Duodenal mucosa (tissue), 2 donors: Measurements from ENCODE around the gene DPP7.

Source experiments
- H3K27ac ChIP-seq: one replicate; pipeline ENCODE4 v1.7.0; 2013; ENCODE audit warnings: low read depth, low read length
- H3K27me3 ChIP-seq, 2 donors: one replicate each; pipeline ENCODE4 v1.7.0; 2013; ENCODE audit warnings: low read length in 2 of 2, control low read depth in 1 of 2; ENCODE audit not compliant: insufficient read depth in 2 of 2, control insufficient read depth in 1 of 2
- H3K36me3 ChIP-seq, 2 donors: one replicate each; pipeline ENCODE4 v1.7.0; 2013; ENCODE audit warnings: low read length in 2 of 2, control low read depth in 1 of 2; ENCODE audit not compliant: insufficient read depth in 2 of 2, control insufficient read depth in 1 of 2
- H3K4me1 ChIP-seq, 2 donors: one replicate each; pipeline ENCODE4 v1.7.0; 2013; ENCODE audit warnings: low read length in 2 of 2, control low read depth in 1 of 2; ENCODE audit not compliant: insufficient read depth in 2 of 2, control insufficient read depth in 1 of 2
- H3K4me3 ChIP-seq, 2 donors: one replicate each; pipeline ENCODE4 v1.7.0; 2013; ENCODE audit warnings: low read length in 2 of 2, low read depth in 1 of 2
- H3K9ac ChIP-seq, 2 donors: one replicate each; pipeline ENCODE4 v1.7.0; 2013; ENCODE audit warnings: low read length in 2 of 2, low read depth in 1 of 2
- H3K9me3 ChIP-seq, 2 donors: one replicate each; pipeline ENCODE4 v1.7.0; 2013; ENCODE audit warnings: low read length in 2 of 2, control low read depth in 1 of 2; ENCODE audit not compliant: control insufficient read depth in 1 of 2

DPP7 gene

DNA sequence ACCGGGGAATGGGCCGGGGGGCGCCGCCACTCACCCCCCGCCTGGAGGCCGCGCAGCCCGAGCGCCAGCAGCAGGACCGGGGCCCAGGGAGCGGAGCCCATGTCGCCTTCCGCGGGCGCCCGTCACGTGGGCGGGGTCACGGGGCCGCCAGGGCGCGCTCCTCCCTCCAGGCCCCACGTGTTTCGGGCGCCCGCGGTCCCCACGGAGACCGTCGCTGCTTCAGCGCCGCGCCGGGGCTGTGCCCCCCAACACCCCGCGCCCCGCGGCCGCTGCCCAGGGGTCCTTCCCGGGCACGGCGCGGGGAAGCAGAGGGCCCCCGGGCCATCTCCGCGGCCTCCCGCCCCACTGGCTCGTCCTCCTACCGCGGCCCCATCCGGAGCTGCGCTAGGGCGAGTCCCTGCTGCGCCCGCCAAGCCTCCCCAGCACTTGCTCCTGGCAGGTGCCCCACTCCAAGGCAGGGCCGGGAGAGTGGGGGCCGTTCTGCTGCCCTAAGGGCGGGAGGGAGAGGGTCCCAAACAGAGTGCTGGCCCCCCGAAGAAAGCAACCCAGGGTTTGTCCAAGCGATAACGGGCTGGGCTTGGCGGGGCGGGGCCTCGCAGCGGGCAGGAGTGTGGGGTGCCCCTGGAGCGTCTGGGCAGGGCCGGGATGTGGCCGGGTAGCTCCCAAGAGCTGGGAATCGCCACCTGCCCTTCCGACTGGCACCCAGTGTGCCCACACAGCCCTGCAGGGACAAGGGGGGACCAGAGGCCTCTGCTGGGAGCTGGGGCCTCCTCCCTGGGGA, at the start of gene DPP7:
Gene DPP7 (minus strand): TSS at position 121 of the 781 bp plus-strand sequence. CDS start 20 bp downstream, at position 101.
- H3K9ac ChIP-seq, result no peak within 1 kb of the TSS
- H3K4me1 ChIP-seq, result peaks cover 0 to 7% of the 10 kb centered on the region in 2 donors
- H3K4me3 ChIP-seq, result peak within 1 kb of the TSS; percentile 44 to 55
- H3K9me3 ChIP-seq, result no peaks in the 10 kb centered on the region
- H3K27me3 ChIP-seq, result peaks cover 13 to 26% of the 10 kb centered on the region in 2 donors
- H3K27ac ChIP-seq, result no peak within 1 kb of the TSS
- peaks cover 0 to 18% of the 10 kb centered on the region in 2 donors for H3K36me3 ChIP-seq

DNA sequence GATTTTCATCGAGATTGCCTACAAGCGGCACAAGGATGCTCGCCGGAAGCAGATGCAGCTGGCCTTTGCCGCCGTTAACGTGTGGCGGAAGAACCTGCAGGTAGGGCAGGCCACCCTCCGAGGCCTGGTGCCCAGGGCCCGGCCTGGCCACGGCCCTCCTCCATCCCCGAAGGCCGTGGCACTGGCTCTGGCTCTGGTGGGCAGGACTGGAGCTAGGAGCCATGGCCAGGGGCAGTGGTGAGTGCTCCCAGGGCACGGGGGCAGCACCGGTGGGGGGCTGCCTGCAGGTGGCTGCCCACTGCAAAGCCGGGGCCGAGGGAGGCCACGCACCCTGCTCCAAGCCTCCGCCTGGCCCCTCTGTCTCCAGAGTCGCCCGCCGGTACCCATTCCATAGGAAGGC, 49.3 kb upstream of the DPP7 start:
- Histone ChIP-seq H3K4me3 (no peak overlapping the region), H3K27ac (no peak overlapping the region), H3K36me3 (no peaks in the 10 kb centered on the region), H3K4me1 (peaks cover 0 to 10% of the 10 kb centered on the region in 2 donors), H3K9ac (no peak overlapping the region), H3K9me3 (no peaks in the 10 kb centered on the region), H3K27me3 (peaks cover 26 to 38% of the 10 kb centered on the region in 2 donors)

DNA sequence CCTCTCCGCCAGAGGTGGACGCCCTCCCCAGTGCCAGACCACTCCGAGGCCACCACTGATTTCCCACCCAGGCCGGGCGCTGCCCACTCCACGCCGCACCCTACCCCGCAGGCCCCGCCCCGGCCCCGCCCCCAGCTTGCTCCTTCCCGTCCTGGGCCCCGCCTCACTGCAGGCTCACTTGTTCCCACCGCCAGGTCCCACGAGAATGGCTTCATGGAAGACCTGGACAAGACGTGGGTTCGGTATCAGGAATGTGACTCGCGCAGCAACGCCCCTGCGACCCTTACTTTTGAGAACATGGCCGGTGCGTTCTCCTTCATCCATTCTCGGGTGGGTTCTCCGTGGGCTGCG, 48.8 kb upstream of the DPP7 start:
- H3K27me3 ChIP-seq, result peaks cover 31 to 41% of the 10 kb centered on the region in 2 donors
- no peak overlapping the region for H3K4me3 ChIP-seq
- peaks cover 0 to 14% of the 10 kb centered on the region in 2 donors for H3K4me1 ChIP-seq
- H3K9me3 ChIP-seq, result no peaks in the 10 kb centered on the region
- no peak overlapping the region for H3K27ac ChIP-seq
- no peak overlapping the region for H3K9ac ChIP-seq
- H3K36me3 ChIP-seq, result no peaks in the 10 kb centered on the region

DNA sequence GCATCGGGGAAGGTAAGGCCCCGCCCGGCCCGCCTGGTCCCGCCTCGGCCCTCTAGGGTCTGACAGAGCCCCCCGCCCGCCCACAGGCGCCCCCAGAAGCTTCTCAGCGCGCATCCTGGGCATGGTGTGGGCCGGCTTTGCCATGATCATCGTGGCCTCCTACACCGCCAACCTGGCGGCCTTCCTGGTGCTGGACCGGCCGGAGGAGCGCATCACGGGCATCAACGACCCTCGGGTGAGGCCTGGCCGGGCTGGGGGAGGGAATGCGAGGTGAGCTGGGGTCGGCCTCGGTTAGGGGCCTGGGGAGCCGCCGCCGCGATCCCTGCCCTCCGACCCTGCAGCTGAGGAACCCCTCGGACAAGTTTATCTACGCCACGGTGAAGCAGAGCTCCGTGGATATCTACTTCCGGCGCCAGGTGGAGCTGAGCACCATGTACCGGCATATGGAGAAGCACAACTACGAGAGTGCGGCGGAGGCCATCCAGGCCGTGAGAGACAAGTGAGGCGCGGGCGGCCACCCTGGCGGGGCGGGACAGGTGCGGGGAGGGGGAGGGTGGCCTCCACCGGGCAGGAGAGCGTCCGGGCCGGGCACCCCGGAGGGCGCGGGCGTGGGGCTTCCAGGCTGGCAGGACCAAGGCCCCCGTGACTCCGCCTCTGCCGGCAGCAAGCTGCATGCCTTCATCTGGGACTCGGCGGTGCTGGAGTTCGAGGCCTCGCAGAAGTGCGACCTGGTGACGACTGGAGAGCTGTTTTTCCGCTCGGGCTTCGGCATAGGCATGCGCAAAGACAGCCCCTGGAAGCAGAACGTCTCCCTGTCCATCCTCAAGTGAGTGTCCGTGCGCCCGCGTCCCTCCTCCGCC, 48.2 kb upstream of the DPP7 start:
- H3K36me3 ChIP-seq, result no peaks in the 10 kb centered on the region
- H3K27ac ChIP-seq, result no peak overlapping the region
- no peak overlapping the region for H3K4me3 ChIP-seq
- H3K27me3 ChIP-seq, result peaks cover 37 to 47% of the 10 kb centered on the region in 2 donors
- no peaks in the 10 kb centered on the region for H3K9me3 ChIP-seq
- peaks cover 0 to 15% of the 10 kb centered on the region in 2 donors for H3K4me1 ChIP-seq
- no peak overlapping the region for H3K9ac ChIP-seq

DNA sequence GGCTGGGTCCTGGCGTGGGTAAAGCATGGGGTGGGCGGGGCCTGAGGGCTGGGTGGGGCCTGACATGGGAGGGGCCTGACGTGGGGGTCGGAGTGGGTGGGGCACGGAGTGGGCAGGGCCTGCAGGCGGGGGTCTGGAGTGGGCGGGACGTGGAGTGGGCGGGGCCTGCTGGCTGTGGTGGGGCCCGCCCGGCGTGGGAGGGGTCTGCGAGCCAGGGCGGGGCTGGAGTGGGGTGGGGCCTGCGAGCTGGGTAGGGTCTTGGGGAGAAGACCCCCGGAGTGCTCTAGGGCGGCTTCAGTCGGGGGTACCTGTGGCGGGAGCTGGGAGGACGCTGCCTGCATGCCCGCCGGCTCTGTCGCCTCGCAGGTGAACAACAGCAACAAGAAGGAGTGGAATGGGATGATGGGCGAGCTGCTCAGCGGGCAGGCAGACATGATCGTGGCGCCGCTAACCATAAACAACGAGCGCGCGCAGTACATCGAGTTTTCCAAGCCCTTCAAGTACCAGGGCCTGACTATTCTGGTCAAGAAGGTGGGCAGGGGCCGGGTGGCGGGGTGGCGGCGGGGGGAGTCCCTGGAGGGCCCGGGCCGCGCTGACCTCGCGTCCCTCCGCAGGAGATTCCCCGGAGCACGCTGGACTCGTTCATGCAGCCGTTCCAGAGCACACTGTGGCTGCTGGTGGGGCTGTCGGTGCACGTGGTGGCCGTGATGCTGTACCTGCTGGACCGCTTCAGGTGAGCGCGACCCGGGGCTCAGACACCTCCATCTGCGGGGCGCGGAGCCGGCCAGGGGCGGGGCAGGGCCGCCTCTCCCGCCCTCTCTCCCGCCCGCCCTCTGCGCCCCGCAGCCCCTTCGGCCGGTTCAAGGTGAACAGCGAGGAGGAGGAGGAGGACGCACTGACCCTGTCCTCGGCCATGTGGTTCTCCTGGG, 47.3 kb upstream of the DPP7 start:
- Histone ChIP-seq H3K36me3 (no peaks in the 10 kb centered on the region), H3K27me3 (peaks cover 37 to 51% of the 10 kb centered on the region in 2 donors), H3K27ac (no peak overlapping the region), H3K9me3 (no peaks in the 10 kb centered on the region), H3K4me3 (no peak overlapping the region), H3K4me1 (peaks cover 0 to 19% of the 10 kb centered on the region in 2 donors), H3K9ac (no peak overlapping the region)

DNA sequence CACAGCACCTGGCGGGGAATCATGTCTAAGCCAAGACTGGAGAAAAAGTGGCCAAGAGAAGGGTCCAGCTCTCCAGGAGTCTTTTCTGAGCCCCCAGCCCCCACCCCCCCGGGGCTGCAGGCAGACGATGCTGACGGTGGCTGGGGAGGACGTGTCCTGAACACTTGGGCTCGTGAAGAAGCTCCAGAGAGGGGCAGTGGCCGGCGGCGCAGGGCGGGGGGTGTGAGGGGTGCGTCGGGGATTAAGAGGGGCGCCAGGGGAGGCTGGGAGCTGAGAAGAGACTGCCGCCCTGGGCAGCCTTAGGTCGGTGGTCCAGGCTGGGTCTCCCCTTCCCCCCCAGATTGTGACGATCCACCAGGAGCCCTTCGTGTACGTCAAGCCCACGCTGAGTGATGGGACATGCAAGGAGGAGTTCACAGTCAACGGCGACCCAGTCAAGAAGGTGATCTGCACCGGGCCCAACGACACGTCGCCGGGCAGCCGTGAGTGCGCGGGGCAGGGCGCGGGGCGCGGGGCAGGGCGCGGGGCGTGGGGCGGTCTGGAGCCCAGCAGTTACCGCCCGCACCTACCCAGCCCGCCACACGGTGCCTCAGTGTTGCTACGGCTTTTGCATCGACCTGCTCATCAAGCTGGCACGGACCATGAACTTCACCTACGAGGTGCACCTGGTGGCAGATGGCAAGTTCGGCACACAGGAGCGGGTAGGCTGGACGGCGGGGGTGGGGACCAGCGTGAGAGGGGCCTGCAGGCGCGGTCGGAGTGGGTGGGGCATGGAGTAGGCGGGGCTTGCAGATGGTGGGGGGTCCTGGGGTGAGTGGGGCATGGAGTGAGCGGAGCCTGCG, 46.4 kb upstream of the DPP7 start:
- Histone ChIP-seq H3K9me3 (no peaks in the 10 kb centered on the region), H3K27me3 (peaks cover 36 to 51% of the 10 kb centered on the region in 2 donors), H3K27ac (no peak overlapping the region), H3K36me3 (no peaks in the 10 kb centered on the region), H3K4me3 (no peak overlapping the region), H3K9ac (no peak overlapping the region), H3K4me1 (peaks cover 4 to 23% of the 10 kb centered on the region in 2 donors)

DNA sequence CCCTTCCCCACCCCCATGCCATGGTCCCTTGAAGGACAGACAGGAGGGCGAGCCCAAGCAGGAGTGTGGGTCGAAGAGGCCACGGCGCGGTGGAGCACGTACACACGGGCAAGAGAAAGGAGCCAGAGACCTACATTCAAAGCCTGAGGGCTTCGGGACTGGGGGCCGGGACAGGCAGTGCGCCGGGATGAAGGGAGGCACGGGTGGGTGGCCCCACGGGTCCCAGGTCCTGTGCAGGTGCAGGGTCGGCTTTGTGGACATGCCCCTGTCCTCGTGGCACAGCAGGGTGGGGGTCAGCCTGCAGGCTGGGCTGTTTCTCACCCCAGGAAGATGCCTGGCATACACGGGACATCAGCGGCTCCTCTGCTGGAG, 45.5 kb upstream of the DPP7 start:
- Histone ChIP-seq H3K36me3 (no peaks in the 10 kb centered on the region), H3K4me3 (no peak overlapping the region), H3K4me1 (peaks cover 4 to 23% of the 10 kb centered on the region in 2 donors), H3K27ac (no peak overlapping the region), H3K27me3 (peaks cover 37 to 50% of the 10 kb centered on the region in 2 donors), H3K9me3 (no peaks in the 10 kb centered on the region), H3K9ac (no peak overlapping the region)

DNA sequence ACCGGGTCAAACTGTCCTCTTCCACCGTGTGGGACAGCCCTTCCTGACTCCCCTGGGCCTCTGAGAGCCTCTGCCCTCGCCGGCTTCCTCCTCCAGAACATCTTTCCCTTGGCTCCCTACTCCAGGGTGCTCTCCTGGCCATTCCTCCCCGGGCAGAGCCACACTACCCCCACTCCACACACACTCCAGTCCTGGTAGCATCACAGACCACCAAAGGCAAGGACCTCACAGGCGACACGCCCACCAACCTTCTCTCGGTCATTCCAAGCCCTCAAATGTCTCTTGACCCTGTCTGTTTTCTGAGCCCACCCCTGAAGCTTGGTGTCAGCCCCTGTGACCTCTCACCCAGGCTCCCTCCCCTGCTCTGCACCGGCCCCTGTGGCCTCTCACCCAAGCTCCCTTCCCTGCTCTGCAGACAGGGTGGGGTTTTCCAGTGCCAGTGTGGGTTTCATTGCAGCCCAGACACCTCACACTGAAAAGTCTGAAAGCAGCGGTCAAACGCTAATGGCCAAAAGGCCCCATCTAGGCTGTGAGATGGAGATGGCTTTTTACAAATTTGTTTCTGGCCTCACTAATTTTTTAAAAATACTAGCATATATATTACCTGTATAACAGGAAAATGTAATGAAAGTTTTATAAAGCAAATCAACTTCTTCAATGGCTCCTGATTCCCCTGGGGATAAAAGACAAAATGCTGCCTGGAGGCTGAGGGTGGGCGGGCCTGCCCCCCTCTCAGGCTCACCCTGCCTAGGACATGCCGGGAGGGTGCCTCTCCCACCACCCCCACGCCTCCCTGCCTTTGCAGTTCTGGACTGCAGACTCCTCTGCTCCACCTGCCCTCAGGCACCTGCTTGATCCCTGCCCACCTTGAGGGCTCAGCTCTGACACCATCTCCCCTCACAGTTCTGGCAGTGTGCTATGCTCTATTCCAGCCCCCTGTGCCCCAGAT, 44.8 kb upstream of the DPP7 start:
- Histone ChIP-seq H3K27ac (no peak overlapping the region), H3K27me3 (peaks cover 37 to 45% of the 10 kb centered on the region in 2 donors)

More for the DNA sequence above, 44.8 kb upstream of the DPP7 start:
- Histone ChIP-seq H3K9me3 (no peaks in the 10 kb centered on the region), H3K9ac (no peak overlapping the region), H3K4me1 (peaks cover 4 to 23% of the 10 kb centered on the region in 2 donors), H3K4me3 (no peak overlapping the region), H3K36me3 (no peaks in the 10 kb centered on the region)
